ELR (cell line): Measurements from ENCODE around the gene ARHGAP25.

Source experiments
- DNase-seq: peaks from one replicate; pipeline ENCODE4 v3.0.0-alpha.2; 2015; ENCODE audit warnings: low read depth

Gene ARHGAP25

GRCh38 chr2:68734688-68735525, at the start of gene ARHGAP25:
Gene ARHGAP25, plus strand, starts transcription at chr2:68734811. Its CDS starts 389 bp downstream, at chr2:68735200.
- no peak for DNase-seq

DNA sequence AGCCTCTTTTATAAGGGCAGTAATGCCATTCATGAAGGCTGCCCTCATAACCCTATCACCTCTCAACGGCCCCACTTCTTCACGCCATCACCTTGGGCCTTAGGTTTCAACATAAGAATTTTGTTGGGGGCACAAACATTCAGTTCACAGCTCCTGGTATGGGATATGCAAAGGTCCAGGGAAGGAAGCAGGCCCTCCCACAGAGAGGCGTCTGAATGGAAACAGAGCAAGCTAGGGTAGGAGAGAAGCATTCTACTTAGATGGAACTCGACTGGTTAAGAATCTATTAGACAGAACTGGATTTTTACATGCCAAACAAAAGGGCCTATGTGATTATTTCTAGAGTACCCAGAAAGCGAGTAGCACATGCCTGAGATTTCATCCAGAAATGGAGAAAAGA, 48.4 kb upstream of the ARHGAP25 start:
- DNase-seq: no peak

GRCh38 chr2:68687018-68687417, 47.6 kb upstream of the ARHGAP25 start:
- DNase-seq: no peak

DNA sequence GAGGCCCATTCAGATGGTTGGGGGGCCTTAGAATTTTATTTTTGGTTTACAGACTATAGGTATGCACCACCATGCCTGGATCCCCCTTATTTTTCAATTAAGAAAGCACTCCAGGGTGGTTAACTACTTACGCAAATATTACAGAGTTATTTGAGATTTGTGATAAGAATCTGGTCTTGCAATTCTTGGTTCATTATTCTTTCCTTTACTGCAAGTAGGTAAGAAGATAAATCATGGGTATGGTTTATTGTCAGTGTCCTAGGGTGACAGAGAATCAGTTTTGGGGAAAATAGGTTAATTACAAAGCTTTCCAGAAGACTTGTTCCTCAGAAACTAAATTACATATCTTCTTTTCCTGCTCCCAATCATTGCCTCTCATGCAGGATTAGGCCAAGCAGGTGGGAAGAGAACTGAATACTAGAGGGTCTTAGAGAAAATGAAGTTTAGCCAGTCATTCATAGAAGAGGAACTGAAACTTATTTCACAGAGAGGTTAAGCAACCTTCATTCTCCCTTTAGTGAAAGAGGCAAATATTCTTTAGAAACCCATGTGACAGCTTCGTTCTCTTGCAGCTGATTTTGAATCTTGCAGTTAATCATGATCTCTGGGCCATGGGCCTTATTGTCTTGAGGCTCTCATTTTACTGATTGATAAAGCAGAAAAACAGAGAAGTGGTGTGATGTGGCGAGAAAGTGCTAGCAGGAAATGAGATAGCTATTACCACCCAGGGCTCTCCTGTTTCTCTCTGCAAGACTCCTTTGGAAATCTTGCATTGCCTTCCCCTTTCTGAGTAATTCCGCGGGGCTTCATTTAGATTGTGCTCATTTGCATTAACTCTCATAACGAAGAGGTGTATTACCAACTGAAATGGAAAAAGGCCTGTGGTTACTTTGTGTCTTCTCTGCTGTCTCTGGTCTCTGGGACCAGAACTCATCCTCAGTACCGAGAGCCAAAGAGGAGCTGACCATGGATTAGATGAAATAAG, 44.8 kb upstream of the ARHGAP25 start:
- DNase-seq: no peak

GRCh38 chr2:68690851-68691250, 43.8 kb upstream of the ARHGAP25 start:
- DNase-seq: no peak

DNA sequence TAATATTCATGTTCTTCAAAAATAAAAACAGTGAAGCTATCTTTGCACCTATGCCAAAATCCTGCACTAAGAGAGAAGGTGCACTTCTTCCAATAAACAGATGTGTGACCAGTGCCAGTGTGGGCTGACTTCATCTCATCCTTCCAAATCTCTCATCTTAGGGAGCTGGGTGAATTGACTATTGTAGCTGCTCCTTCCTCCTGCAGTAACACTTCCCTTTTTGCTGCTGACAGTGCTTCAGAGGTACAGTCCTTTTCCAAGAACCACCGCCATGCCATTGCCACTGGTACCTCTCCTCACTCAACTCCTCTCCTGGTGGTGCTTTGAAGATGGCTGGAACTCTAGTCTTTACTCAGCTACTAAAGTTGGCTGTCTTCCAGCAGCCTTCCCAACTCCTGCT, 42.1 kb upstream of the ARHGAP25 start:
- no peak for DNase-seq

DNA sequence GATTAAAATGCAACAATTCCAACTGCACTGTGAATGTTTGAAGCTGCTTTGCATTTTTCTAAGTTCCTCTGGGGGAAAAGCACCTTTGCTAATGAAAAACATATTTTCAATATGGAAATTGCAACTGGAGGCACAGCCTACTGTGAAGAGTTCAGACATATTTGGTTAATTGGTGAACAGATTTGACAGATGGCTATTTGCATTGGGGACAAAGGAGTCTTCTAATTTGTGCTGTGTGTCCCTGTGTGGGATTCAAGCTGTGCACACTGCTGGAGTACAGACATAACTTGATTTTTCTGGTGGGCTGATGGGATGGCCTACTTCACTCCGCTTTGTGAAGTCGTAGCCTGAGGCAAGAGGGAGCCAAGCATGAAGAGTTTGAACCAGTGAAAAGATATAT, 40.7 kb upstream of the ARHGAP25 start:
- no peak for DNase-seq

GRCh38 chr2:68695971-68696370, 38.6 kb upstream of the ARHGAP25 start:
- no peak for DNase-seq

GRCh38 chr2:68696554-68696953, 38.1 kb upstream of the ARHGAP25 start:
- no peak for DNase-seq

GRCh38 chr2:68698567-68699377, 35.8 kb upstream of the ARHGAP25 start:
- no peak for DNase-seq

GRCh38 chr2:68700560-68700959, 34.1 kb upstream of the ARHGAP25 start:
- DNase-seq: no peak

- no peak for DNase-seq
Measured at GRCh38 chr2:68706637-68707036, 28.0 kb upstream of the ARHGAP25 start.

GRCh38 chr2:68708629-68709028, 26.0 kb upstream of the ARHGAP25 start:
- DNase-seq: no peak

DNA sequence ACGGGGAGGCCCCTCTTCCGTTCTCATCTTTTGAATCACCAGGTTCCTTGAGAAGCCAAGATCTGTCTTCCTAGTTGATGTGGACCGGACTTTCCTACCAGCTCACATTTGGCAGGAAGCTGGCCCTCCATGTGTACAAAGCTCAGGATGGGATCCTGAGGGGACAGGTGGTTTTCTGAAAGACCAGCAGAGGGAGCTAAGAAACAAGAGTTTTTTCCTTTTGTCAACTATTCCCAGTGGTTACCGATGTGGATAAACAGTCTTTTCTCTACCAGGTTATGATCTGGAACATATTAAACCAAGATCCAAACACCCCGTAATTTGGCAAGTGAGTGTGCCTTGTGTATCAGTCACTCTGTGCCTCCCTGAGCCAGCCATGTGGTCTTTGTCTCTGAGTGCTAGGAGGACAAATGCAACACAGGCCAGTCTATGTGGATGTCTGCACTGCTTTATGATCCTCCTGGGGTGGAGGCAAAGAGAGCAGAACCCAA, 25.1 kb upstream of the ARHGAP25 start:
- peak; percentile 77 for DNase-seq

DNA sequence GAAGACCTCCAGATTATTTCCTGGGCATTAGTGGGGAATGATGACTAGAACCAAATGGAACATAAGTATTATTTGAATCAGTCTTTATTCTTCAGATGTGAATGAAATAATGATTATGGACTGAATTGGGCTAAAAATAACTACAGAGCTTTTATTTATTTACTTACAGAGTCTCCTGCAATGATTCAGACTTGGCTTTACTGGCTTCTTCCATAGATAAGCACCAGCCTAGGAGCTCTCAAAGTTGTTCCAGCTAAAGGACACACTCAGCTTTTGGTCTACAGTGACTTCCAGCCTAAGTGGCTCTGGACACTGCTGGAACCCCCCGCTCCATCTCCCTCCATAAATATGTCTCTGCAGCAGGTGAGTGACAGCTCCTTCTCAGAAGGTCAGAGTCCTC, 24.3 kb upstream of the ARHGAP25 start:
- DNase-seq: no peak

GRCh38 chr2:68710756-68711155, 23.9 kb upstream of the ARHGAP25 start:
- no peak for DNase-seq

GRCh38 chr2:68714866-68715265, 19.7 kb upstream of the ARHGAP25 start:
- DNase-seq: no peak

- peak; percentile 68 for DNase-seq
Measured at GRCh38 chr2:68715353-68716041, 19.1 kb upstream of the ARHGAP25 start.

DNA sequence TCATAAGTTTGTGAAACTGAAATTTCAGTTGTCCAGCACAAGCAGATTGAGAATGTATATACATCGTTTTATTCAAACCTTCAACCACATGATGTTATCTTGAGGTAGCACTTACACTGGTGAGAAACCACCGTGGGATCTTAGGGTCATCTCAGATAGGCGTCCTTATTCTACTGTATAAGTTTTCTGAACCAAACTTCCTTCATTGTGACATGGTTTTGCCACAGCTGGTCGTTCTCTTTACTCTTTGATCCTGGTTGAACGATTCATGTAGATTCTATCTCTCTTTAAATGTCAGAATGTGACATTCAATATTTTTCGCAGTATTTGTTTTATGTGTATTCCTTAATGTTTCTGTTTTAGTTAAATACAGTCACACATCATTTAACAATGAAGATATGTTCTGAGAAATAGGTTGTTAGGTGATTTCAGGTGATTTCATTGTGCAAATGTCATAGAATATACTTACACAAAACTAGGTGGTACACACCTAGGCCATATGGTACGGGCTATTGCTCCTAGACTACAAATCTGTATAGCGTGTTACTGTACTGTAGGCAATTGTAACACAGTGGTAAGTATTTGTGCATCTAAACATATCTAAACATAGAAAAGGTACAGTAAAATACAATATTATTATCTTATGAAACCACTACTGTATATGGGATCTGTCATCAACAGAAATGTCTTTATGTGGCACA, 17.9 kb upstream of the ARHGAP25 start:
- DNase-seq: no peak

GRCh38 chr2:68717305-68717661, 17.3 kb upstream of the ARHGAP25 start:
- no peak for DNase-seq

DNA sequence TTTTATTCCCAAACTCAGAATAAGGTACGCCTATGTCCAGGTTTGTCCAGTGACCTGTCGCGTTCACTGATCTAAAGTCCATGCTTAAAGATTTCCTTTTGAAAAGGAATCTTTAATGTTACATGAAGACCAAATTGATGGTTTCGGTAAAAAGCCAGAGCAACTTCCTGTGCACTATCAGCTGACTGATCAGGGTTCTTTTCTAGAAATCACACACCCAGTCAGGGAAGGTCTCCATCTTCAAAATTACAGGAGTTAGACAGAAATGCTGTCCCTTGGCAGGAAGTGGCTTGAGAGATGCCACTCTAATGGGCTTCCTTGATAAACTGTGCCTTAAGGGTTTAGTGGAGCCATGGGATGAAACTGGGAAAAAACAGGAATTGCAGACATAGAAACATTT, 14.7 kb upstream of the ARHGAP25 start:
- no peak for DNase-seq
